PC-3 (cell line): Measurements from ENCODE around the gene SPATC1L. TPM values are rescaled to one million over a fixed set of nuclear protein-coding genes. Genes with fewer than 3 reads are reported as not detected.
A peak's percentile ranks its signal among the peaks of the same experiment; 100 is the strongest.

Experiments used
- ATAC-seq: fragments of 200-7000 bp; cut with Tn5 transposase; 2 replicates; pipeline ENCODE4 v1.9.1; 2020; ENCODE audit warnings: mild to moderate bottlenecking, moderate library complexity
- Bru-seq: library from RNA; stranded (reverse); fragments of 400-500 nt; gene quantifications from one replicate; lab custom pipeline; 2021; lab: Mats Ljungman, UMichigan
- BruChase-seq, 2 experiments: library from RNA; stranded (reverse); fragments of 400-500 nt; gene quantifications; one replicate each; lab custom pipeline; 2021; lab: Mats Ljungman, UMichigan
- BruUV-seq: library from RNA; stranded (reverse); fragments of 400-500 nt; replicated peaks from 2 replicates; lab custom pipeline; 2021; lab: Mats Ljungman, UMichigan
- CTCF ChIA-PET: fragments of 300-600 bp; sonication (Branson Sonifier 250); formaldehyde crosslinking; loops from one replicate; lab custom pipeline; 2022; ENCODE audit warnings: antibody characterized with exemption; lab: Charles Lee
- POLR2A ChIA-PET: fragments of 300-600 bp; sonication (Branson Sonifier 250); formaldehyde crosslinking; loops from one replicate; lab custom pipeline; 2022; ENCODE audit warnings: antibody characterized with exemption; ENCODE audit not compliant: unreplicated experiment; lab: Charles Lee
- DNase-seq: peaks from one replicate; pipeline ENCODE4 v3.0.0-alpha.2; 2015
- H2AFZ ChIP-seq: fragments of 300-600 bp; sonication (generic); 2 replicates; pipeline ENCODE4 v1.6.0; 2016; ENCODE audit warnings: antibody characterized with exemption, low read length
- H3F3A ChIP-seq: fragments of 300-600 bp; sonication (generic); one replicate; pipeline ENCODE4 v1.6.0; 2017; ENCODE audit warnings: antibody characterized with exemption, low read length, control low read depth, mild to moderate bottlenecking; ENCODE audit not compliant: unreplicated experiment
- H3K27ac ChIP-seq: fragments of 300-600 bp; sonication (generic); 2 replicates; pipeline ENCODE4 v1.5.1; 2016; ENCODE audit warnings: mild to moderate bottlenecking, low read length
- H3K27me3 ChIP-seq: fragments of 300-600 bp; sonication (generic); 2 replicates; pipeline ENCODE4 v1.6.1; 2016; ENCODE audit warnings: low read length, mixed read lengths
- H3K36me3 ChIP-seq: fragments of 300-600 bp; sonication (generic); 2 replicates; pipeline ENCODE4 v1.6.1; 2016; ENCODE audit warnings: low read depth, mixed run types, low read length, mixed read lengths
- H3K4me1 ChIP-seq: fragments of 300-600 bp; sonication (generic); 2 replicates; pipeline ENCODE4 v1.5.1; 2016; ENCODE audit warnings: low read length; ENCODE audit not compliant: insufficient read depth
- H3K4me2 ChIP-seq: fragments of 300-600 bp; sonication (generic); 2 replicates; pipeline ENCODE4 v1.6.0; 2016; ENCODE audit warnings: low read length
- H3K4me3 ChIP-seq: fragments of 300-600 bp; sonication (generic); 2 replicates; pipeline ENCODE4 v1.5.1; 2016; ENCODE audit warnings: mild to moderate bottlenecking, low read length, mixed read lengths
- H3K79me2 ChIP-seq: fragments of 300-600 bp; sonication (generic); 2 replicates; pipeline ENCODE4 v1.6.1; 2017; ENCODE audit warnings: low read length, mixed read lengths
- H3K9ac ChIP-seq: fragments of 300-600 bp; sonication (generic); 2 replicates; pipeline ENCODE4 v1.6.0; 2016; ENCODE audit warnings: mild to moderate bottlenecking, low read length
- H3K9me2 ChIP-seq: fragments of 300-600 bp; sonication (generic); replicated peaks from 2 replicates; pipeline ENCODE4 v1.6.1; 2016; ENCODE audit warnings: mixed run types, low read length, mixed read lengths
- H3K9me3 ChIP-seq: fragments of 300-600 bp; sonication (generic); 2 replicates; pipeline ENCODE4 v1.6.1; 2016; ENCODE audit warnings: low read length, mixed read lengths
- H4K20me1 ChIP-seq: fragments of 300-600 bp; sonication (generic); 2 replicates; pipeline ENCODE4 v1.6.1; 2016; ENCODE audit warnings: low read length, mixed read lengths
- EZH2 ChIP-seq: fragments of 300-600 bp; sonication (generic); IDR thresholded peaks from one replicate; pipeline ENCODE4 v1.6.1; 2017; ENCODE audit warnings: antibody characterized with exemption, mild to moderate bottlenecking, low read length; ENCODE audit not compliant: unreplicated experiment
- EZH2phosphoT487 ChIP-seq: fragments of 300-600 bp; sonication (generic); IDR thresholded peaks from 2 replicates; pipeline ENCODE4 v1.6.1; 2018; ENCODE audit warnings: mild to moderate bottlenecking, antibody characterized with exemption, low read length, borderline replicate concordance
- intact Hi-C: fragments of 100-400 bp; cut with micrococcal nuclease; formaldehyde crosslinking; loops from 2 replicates; pipeline ENCODE4 v1.9.0; 2023
- long read RNA-seq: library from polyadenylated mRNA; unstranded; transcript quantifications from one replicate; pipeline ENCODE4 v2.0.0, GENCODE V29; 2021; ENCODE audit not compliant: unreplicated experiment
- total RNA-seq: library from RNA; depleted of rRNA; stranded (reverse); fragments of >200 nt; gene quantifications from 2 replicates; pipeline ENCODE4 v1.2.3, GENCODE V29; 2014; rRNA removed
- TF ChIP-seq, protein P1 (sequence below): fragments of 300-600 bp; sonication (generic); conservative IDR thresholded peaks from 2 replicates; pipeline ENCODE4 v1.5.1; 2017; ENCODE audit warnings: antibody characterized with exemption, low read depth, mild to moderate bottlenecking, low read length

SPATC1L gene
- 41.7 and 49.5 TPM in 2 replicates for total RNA-seq
- percentile 62 among the genes with signal in this experiment for Bru-seq, nascent RNA
- BruChase-seq, experiment 1, labeled RNA remaining after a 6-hour chase: percentile 62 among the genes with signal in this experiment
- BruChase-seq, experiment 2, labeled RNA remaining after a 2-hour chase: percentile 57 among the genes with signal in this experiment
- long read RNA-seq, transcript SPATC1L-202 (4 exons, 1,182 nt): major isoform, 87 of 114 reads
- long read RNA-seq, partial matches to known transcripts: 21 of 114 reads
- long read RNA-seq, other reads (novel, unspliced or antisense): 6 of 114 reads

DNA sequence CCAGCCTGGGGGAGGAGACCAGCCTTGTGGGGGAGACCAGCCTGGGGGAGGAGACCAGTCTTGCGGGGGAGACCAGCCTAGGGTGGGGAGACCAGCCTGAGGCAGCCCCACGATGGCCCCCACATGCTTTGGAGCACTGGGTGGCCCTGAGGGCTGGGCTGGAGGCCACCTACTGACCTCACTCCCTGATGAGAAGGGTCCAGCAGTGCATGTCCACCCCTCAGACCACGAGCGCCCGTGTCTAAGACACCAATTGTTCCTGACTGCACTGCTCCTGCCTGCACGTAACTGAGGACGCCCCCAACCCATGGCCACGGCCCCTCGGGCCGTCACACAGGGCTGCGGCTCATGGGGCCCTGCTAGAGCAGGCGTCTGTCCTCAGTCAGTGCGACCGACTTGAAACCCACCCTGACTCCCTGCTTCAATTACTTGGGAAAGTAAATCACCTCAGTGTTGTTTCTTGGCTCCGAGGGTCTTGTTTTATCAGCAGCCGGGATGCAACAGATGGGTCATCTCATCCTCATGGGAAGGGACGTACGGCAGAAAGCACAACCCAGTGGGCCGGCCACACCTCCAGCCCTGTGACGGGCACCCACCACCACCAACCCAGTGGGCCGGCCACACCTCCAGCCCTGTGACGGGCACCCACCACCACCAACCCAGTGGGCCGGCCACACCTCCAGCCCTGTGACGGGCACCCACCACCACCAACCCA is at the start of gene SPATC1L:
Gene SPATC1L (minus strand): TSS at position 550 of the 715 bp plus-strand sequence. CDS start 1,643 bp downstream, outside the sequence.
- BruUV-seq: TSS peak; percentile 48
- ATAC-seq: peak; percentile 68
- peak; percentile 63 for DNase-seq
- Histone ChIP-seq H3K9ac (peak within 1 kb of the TSS; percentile 67), H3K9me2 (no peaks in the 10 kb centered on the region), H2AFZ (peak within 1 kb of the TSS; percentile 95), H3K79me2 (peaks cover 4% of the 10 kb centered on the region; the same call in 1 of the 2 replicates), H3K27me3 (no peaks in the 10 kb centered on the region), H3K4me3 (peak within 1 kb of the TSS; percentile 96), H3K4me1 (peaks cover 22% of the 10 kb centered on the region), H3F3A (no peaks in the 10 kb centered on the region), H4K20me1 (no peaks in the 10 kb centered on the region), H3K4me2 (peak within 1 kb of the TSS; percentile 98), H3K36me3 (no peaks in the 10 kb centered on the region), H3K9me3 (no peaks in the 10 kb centered on the region), H3K27ac (peak within 1 kb of the TSS; percentile 34)
- ChIA-PET CTCF (no interaction called here), POLR2A (no interaction called here)
- TF ChIP-seq, protein P1, sequence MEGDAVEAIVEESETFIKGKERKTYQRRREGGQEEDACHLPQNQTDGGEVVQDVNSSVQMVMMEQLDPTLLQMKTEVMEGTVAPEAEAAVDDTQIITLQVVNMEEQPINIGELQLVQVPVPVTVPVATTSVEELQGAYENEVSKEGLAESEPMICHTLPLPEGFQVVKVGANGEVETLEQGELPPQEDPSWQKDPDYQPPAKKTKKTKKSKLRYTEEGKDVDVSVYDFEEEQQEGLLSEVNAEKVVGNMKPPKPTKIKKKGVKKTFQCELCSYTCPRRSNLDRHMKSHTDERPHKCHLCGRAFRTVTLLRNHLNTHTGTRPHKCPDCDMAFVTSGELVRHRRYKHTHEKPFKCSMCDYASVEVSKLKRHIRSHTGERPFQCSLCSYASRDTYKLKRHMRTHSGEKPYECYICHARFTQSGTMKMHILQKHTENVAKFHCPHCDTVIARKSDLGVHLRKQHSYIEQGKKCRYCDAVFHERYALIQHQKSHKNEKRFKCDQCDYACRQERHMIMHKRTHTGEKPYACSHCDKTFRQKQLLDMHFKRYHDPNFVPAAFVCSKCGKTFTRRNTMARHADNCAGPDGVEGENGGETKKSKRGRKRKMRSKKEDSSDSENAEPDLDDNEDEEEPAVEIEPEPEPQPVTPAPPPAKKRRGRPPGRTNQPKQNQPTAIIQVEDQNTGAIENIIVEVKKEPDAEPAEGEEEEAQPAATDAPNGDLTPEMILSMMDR: no peak
- TF ChIP-seq EZH2phosphoT487 (no peak), EZH2 (no peak)
- intact Hi-C loops: loop anchor here (2.0 kb wide), 1 partner anchor 43 kb away; no protein-coding TSS in a partner anchor

DNA sequence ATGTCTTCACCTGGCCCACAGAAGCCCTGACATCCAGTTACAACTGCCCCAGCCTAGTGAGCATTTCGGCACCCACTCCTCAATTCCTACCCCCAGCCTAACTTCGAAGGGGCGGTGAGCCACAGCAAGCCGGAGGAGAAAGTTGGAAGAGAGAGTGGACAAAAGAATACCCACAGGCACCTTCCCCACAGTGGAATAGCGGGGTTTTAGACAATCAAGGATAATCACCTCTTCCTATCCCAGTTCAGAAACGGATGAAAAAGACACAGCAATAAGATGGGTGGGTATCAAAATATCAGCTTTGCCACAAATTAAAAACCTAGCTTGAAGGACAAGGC is 45.6 kb upstream of the SPATC1L start:
- intact Hi-C loops: loop anchor here (5.0 kb wide), 1 partner anchor 92 kb away; the partner anchor contains the start of genes C21orf58 and PCNT
- H3F3A ChIP-seq: no peaks in the 10 kb centered on the region
- peak overlapping the region; percentile 84 for H3K9ac ChIP-seq
- no peak overlapping the region for H3K27ac ChIP-seq
- no peak for TF ChIP-seq EZH2
- TF ChIP-seq, protein P1: no peak
- TF ChIP-seq EZH2phosphoT487: no peak
- H3K4me1 ChIP-seq: peaks cover 32% of the 10 kb centered on the region
- H2AFZ ChIP-seq: peak overlapping the region; percentile 93; the same call in 1 of the 2 replicates
- DNase-seq (no peak), ATAC-seq (no peak)
- no peaks in the 10 kb centered on the region for H3K9me2 ChIP-seq
- no peaks in the 10 kb centered on the region for H3K27me3 ChIP-seq
- H3K4me2 ChIP-seq: peak overlapping the region; percentile 86
- H3K36me3 ChIP-seq: peaks cover 21% of the 10 kb centered on the region
- peaks cover 15% of the 10 kb centered on the region; the same call in 1 of the 2 replicates for H4K20me1 ChIP-seq
- H3K9me3 ChIP-seq: no peaks in the 10 kb centered on the region
- POLR2A ChIA-PET: no interaction called here
- peak overlapping the region; percentile 86 for H3K4me3 ChIP-seq
- peaks cover 48% of the 10 kb centered on the region for H3K79me2 ChIP-seq
- CTCF ChIA-PET: interaction anchor here (0.6 to 1.0 kb wide), 2 partner anchors 87 to 256 kb away, joined by 3 to 8 read pairs; no protein-coding TSS in a partner anchor
- BruUV-seq: no TSS peak
